IPS-15b (cell line): ENCODE measurements around the gene SKIC2.
A peak's percentile ranks its signal among the peaks of the same experiment; 100 is the strongest.

Source experiments
- H3K27me3 ChIP-seq: one replicate; pipeline ENCODE4 v1.6.1; 2013; ENCODE audit warnings: low read length; ENCODE audit not compliant: control insufficient read depth, insufficient read depth
- H3K36me3 ChIP-seq: one replicate; pipeline ENCODE4 v1.6.1; 2013; ENCODE audit warnings: low read length; ENCODE audit not compliant: control insufficient read depth, insufficient read depth
- H3K4me1 ChIP-seq: one replicate; pipeline ENCODE4 v1.6.1; 2013; ENCODE audit warnings: mild to moderate bottlenecking, low read length; ENCODE audit not compliant: control insufficient read depth, insufficient read depth
- H3K4me3 ChIP-seq: one replicate; pipeline ENCODE4 v1.5.1; 2013; ENCODE audit warnings: low read depth, low read length
- H3K9ac ChIP-seq: one replicate; pipeline ENCODE4 v1.6.1; 2013; ENCODE audit warnings: low read depth, mild to moderate bottlenecking, low read length
- H3K9me3 ChIP-seq: one replicate; pipeline ENCODE4 v1.6.1; 2013; ENCODE audit warnings: mild to moderate bottlenecking, low read length; ENCODE audit not compliant: control insufficient read depth, insufficient read depth

The SKIC2 gene

GRCh38 chr6:31947070-31947675 is 11.8 kb upstream of the SKIC2 start:
- no peaks in the 10 kb centered on the region for H3K9me3 ChIP-seq
- H3K4me1 ChIP-seq, result peaks cover 2% of the 10 kb centered on the region
- peaks cover 11% of the 10 kb centered on the region for H3K36me3 ChIP-seq
- H3K27me3 ChIP-seq, result peaks cover 3% of the 10 kb centered on the region
- no peak overlapping the region for H3K9ac ChIP-seq
- no peak overlapping the region for H3K4me3 ChIP-seq

- H3K9me3 ChIP-seq, result no peaks in the 10 kb centered on the region
- peaks cover 3% of the 10 kb centered on the region for H3K27me3 ChIP-seq
- peaks cover 2% of the 10 kb centered on the region for H3K4me1 ChIP-seq
- H3K4me3 ChIP-seq, result no peak overlapping the region
- no peak overlapping the region for H3K9ac ChIP-seq
- peaks cover 15% of the 10 kb centered on the region for H3K36me3 ChIP-seq
Measured at GRCh38 chr6:31947864-31948263, 11.1 kb upstream of the SKIC2 start.

GRCh38 chr6:31948306-31948705 is 10.7 kb upstream of the SKIC2 start:
- Histone ChIP-seq H3K4me1 (peaks cover 2% of the 10 kb centered on the region), H3K9me3 (no peaks in the 10 kb centered on the region), H3K9ac (no peak overlapping the region), H3K27me3 (peaks cover 3% of the 10 kb centered on the region), H3K4me3 (no peak overlapping the region), H3K36me3 (peaks cover 19% of the 10 kb centered on the region)

- H3K9me3 ChIP-seq, result no peaks in the 10 kb centered on the region
- no peak overlapping the region for H3K4me3 ChIP-seq
- peaks cover 2% of the 10 kb centered on the region for H3K4me1 ChIP-seq
Measured at GRCh38 chr6:31948753-31949413, 10.1 kb upstream of the SKIC2 start.

GRCh38 chr6:31949926-31950548 is 8.9 kb upstream of the SKIC2 start:
- H3K27me3 ChIP-seq, result no peaks in the 10 kb centered on the region
- H3K4me1 ChIP-seq, result peaks cover 2% of the 10 kb centered on the region
- H3K4me3 ChIP-seq, result no peak overlapping the region
- H3K9me3 ChIP-seq, result no peaks in the 10 kb centered on the region
- peaks cover 36% of the 10 kb centered on the region for H3K36me3 ChIP-seq
- no peak overlapping the region for H3K9ac ChIP-seq

More at GRCh38 chr6:31948753-31949413, 10.1 kb upstream of the SKIC2 start:
- peaks cover 25% of the 10 kb centered on the region for H3K36me3 ChIP-seq
- no peak overlapping the region for H3K9ac ChIP-seq
- H3K27me3 ChIP-seq, result peaks cover 3% of the 10 kb centered on the region

- Histone ChIP-seq H3K9ac (no peak overlapping the region), H3K9me3 (no peaks in the 10 kb centered on the region), H3K4me3 (no peak overlapping the region), H3K27me3 (no peaks in the 10 kb centered on the region), H3K4me1 (no peaks in the 10 kb centered on the region), H3K36me3 (peaks cover 43% of the 10 kb centered on the region)
Measured at GRCh38 chr6:31952140-31952805, 6.7 kb upstream of the SKIC2 start.

GRCh38 chr6:31952890-31953289 is 6.1 kb upstream of the SKIC2 start:
- Histone ChIP-seq H3K9ac (no peak overlapping the region), H3K36me3 (peaks cover 43% of the 10 kb centered on the region), H3K27me3 (no peaks in the 10 kb centered on the region), H3K9me3 (no peaks in the 10 kb centered on the region), H3K4me3 (no peak overlapping the region), H3K4me1 (no peaks in the 10 kb centered on the region)

GRCh38 chr6:31954511-31954910 is 4.5 kb upstream of the SKIC2 start:
- Histone ChIP-seq H3K9me3 (no peaks in the 10 kb centered on the region), H3K9ac (no peak overlapping the region), H3K4me1 (no peaks in the 10 kb centered on the region), H3K4me3 (no peak overlapping the region), H3K27me3 (no peaks in the 10 kb centered on the region), H3K36me3 (peaks cover 43% of the 10 kb centered on the region)

- H3K4me3 ChIP-seq, result no peak overlapping the region
- peaks cover 45% of the 10 kb centered on the region for H3K36me3 ChIP-seq
- H3K9me3 ChIP-seq, result no peaks in the 10 kb centered on the region
- no peak overlapping the region for H3K9ac ChIP-seq
- no peaks in the 10 kb centered on the region for H3K4me1 ChIP-seq
- no peaks in the 10 kb centered on the region for H3K27me3 ChIP-seq
Measured at GRCh38 chr6:31956796-31957195, 2.2 kb upstream of the SKIC2 start.

GRCh38 chr6:31958412-31958740 is 599 bp upstream of the SKIC2 start:
- Histone ChIP-seq H3K4me3 (peak overlapping the region; percentile 92), H3K9ac (peak overlapping the region; percentile 41), H3K9me3 (no peaks in the 10 kb centered on the region), H3K36me3 (peaks cover 46% of the 10 kb centered on the region), H3K4me1 (no peaks in the 10 kb centered on the region), H3K27me3 (no peaks in the 10 kb centered on the region)

- H3K9ac ChIP-seq, result no peak overlapping the region
- no peaks in the 10 kb centered on the region for H3K27me3 ChIP-seq
- no peaks in the 10 kb centered on the region for H3K4me1 ChIP-seq
- peaks cover 43% of the 10 kb centered on the region for H3K36me3 ChIP-seq
- H3K4me3 ChIP-seq, result no peak overlapping the region
- no peaks in the 10 kb centered on the region for H3K9me3 ChIP-seq
Measured at GRCh38 chr6:31961616-31962015, 2.6 kb downstream of the SKIC2 start.

GRCh38 chr6:31963921-31964320 is 4.9 kb downstream of the SKIC2 start:
- Histone ChIP-seq H3K9me3 (no peaks in the 10 kb centered on the region), H3K4me1 (no peaks in the 10 kb centered on the region), H3K36me3 (peaks cover 61% of the 10 kb centered on the region), H3K4me3 (no peak overlapping the region), H3K9ac (no peak overlapping the region), H3K27me3 (no peaks in the 10 kb centered on the region)
